GM19452 (cell line): ENCODE data around the gene MOK.

Experiments used
- ATAC-seq: cut with Tn5 transposase; IDR thresholded peaks from one replicate; pipeline ENCODE4 v1.9.1; 2021; ENCODE audit not compliant: unreplicated experiment

Gene MOK

DNA sequence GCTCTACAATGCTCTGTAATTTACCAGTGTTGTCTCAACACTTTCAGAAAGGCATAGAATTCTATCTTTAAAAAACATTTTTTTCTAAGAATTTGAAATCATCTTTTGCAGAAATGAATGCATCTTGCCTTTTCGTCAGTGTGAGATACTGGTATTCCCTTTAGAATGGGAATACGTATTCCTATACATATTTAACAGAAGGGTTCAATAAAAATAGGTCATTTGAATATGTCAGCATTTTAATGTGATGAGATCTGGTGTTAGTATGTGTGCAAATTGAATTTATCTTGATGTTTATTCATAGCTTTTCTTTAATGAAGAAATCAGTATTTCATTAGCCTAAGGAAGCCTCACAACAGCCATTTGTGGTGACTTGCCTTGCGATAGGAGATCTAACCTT is 121.1 kb downstream of the MOK start:
- ATAC-seq, result no peak

- no peak for ATAC-seq
Observed at GRCh38 chr14:102182936-102183619, 121.9 kb downstream of the MOK start.

- no peak for ATAC-seq
Observed at GRCh38 chr14:102182190-102182589, 122.8 kb downstream of the MOK start.

- no peak for ATAC-seq
Observed at GRCh38 chr14:102181187-102181586, 123.8 kb downstream of the MOK start.

DNA sequence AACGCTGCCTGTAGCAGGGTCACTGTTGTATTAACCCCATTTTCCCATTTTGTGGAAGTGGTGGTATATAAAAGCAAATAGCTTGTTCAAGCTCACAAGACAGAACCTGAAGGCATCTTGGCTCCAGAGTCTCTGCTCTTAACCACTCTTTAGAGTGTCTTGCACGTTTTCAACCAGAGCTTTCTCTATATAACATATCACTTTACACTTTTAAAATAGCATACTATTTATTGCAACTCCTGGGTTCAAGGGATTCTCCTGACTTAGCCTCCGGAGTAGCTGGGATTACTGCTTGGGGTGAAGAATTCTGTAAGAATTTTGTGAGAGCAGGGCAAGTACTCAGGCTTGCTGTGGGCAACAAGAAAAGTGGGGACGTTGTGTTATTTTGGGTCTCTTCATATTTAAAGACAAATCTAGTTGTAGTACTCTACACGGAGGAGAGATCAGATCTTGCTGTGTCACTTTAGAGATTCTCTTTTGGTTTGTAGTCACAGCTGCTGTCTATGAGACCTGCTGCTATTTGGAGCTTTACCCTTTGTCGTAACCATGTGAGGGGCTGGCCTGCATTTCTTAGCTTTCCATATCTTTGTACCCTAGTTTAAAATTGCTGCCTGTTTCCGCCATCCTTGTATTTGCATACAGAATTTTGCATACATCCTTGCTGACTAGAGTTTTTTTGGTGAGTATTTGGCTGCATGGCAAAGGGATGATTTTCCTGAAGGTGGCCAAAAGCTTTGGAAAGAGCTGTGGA is 124.5 kb downstream of the MOK start:
- ATAC-seq, result no peak
